Loucy (cell line): ENCODE measurements around the gene PTPRN2.

Experiments
- CTCF ChIP-seq: fragments of 200-600 bp; sonication (generic); conservative IDR thresholded peaks from 2 replicates; pipeline ENCODE4 v1.5.1; 2014; ENCODE audit warnings: mild to moderate bottlenecking, antibody characterized with exemption, low read length
- EZH2phosphoT487 ChIP-seq: fragments of 200-600 bp; IDR thresholded peaks from 2 replicates; pipeline ENCODE4 v1.6.1; 2018; ENCODE audit warnings: antibody characterized with exemption, mild to moderate bottlenecking, moderate library complexity, borderline replicate concordance

DNA sequence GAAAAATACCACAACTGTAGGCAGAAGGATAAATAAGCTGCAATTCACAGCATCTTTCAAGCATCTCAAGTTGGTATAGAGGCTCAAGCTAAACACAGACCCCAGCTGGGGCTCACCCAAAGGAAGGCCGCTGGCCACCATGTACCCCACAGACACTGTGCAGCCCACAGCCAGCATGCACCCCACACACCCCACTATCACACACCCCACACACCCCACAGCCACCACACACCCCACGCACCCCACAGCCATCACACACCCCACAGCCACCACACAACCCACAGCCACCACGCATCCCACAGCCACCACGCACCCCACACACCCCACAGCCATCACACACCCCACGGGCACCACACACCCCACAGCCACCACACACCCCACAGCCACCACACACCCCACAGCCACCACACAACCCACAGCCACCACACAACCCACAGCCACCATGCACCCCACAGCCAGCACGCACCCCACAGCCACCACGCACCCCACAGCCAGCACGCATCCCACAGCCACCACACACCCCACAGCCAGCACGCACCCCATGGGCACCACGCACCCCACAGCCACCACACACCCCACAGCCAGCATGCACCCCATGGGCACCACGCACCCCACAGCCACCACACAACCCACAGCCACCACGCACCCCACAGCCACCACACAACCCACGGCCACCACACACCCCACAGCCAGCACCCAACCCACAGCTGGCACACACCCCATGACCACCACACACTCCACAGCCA lies 1036.1 kb downstream of the PTPRN2 start:
- TF ChIP-seq CTCF (no peak), EZH2phosphoT487 (no peak)
